DOHH2 (cell line): ENCODE measurements around the gene ITCH.

Source experiments
- EZH2phosphoT487 ChIP-seq: fragments of 200-600 bp; sonication (generic); IDR thresholded peaks from 2 replicates; pipeline ENCODE4 v1.6.1; 2017; ENCODE audit warnings: borderline replicate concordance, mild to moderate bottlenecking, antibody characterized with exemption, low read length, moderate library complexity, mixed read lengths
- TF ChIP-seq, protein P1 (sequence below): fragments of 200-600 bp; sonication (generic); IDR thresholded peaks from one replicate; pipeline ENCODE4 v1.5.1; 2014; ENCODE audit warnings: antibody characterized with exemption, mild to moderate bottlenecking, low read depth, low read length; ENCODE audit not compliant: poor library complexity, severe bottlenecking

DNA sequence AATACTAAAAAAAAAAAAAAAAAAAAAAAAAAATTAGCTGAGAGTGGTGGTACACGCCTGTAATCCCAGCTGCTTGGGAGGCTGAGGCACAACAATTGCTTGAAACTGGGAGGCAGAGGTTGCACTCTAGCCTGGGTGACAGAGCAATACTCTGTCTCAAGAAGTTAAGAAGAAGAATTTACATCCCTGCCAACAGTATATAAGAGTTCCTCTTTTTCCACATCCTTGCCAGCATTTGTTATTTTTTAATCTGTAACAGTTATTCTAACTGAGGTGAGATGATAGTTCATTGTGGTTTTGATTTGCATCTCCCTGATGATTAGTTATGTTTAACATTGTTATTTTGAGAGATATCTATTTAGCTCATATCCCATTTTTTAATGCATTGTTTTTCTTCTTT is 132.8 kb downstream of the ITCH start:
- TF ChIP-seq EZH2phosphoT487, result no peak
- TF ChIP-seq, protein P1, sequence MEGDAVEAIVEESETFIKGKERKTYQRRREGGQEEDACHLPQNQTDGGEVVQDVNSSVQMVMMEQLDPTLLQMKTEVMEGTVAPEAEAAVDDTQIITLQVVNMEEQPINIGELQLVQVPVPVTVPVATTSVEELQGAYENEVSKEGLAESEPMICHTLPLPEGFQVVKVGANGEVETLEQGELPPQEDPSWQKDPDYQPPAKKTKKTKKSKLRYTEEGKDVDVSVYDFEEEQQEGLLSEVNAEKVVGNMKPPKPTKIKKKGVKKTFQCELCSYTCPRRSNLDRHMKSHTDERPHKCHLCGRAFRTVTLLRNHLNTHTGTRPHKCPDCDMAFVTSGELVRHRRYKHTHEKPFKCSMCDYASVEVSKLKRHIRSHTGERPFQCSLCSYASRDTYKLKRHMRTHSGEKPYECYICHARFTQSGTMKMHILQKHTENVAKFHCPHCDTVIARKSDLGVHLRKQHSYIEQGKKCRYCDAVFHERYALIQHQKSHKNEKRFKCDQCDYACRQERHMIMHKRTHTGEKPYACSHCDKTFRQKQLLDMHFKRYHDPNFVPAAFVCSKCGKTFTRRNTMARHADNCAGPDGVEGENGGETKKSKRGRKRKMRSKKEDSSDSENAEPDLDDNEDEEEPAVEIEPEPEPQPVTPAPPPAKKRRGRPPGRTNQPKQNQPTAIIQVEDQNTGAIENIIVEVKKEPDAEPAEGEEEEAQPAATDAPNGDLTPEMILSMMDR, result no peak
